NCI-H128 (cell line): ENCODE results near the gene RAPGEF6.
"Not testable (repeated sequence)": the region's sequence is repeated elsewhere in the genome, so short reads cannot be mapped to it uniquely, and the experiment has no call there.

Source experiments
- DNase-seq: peaks from one replicate; lab custom pipeline; 2025; ENCODE audit not compliant: unreplicated experiment; lab: John Stamatoyannopoulos, UW

The RAPGEF6 gene

GRCh38 chr5:131634996-131635683 is at the start of gene RAPGEF6:
TSS of gene RAPGEF6 (minus strand) at chr5:131635229. CDS start at chr5:131635030, 199 bp downstream.
- peak; percentile 86 for DNase-seq

- DNase-seq, result no peak
Measured at GRCh38 chr5:131684595-131684994, 49.6 kb upstream of the RAPGEF6 start.

GRCh38 chr5:131684051-131684450 is 49.0 kb upstream of the RAPGEF6 start:
- DNase-seq, result no peak

- no peak for DNase-seq
Measured at GRCh38 chr5:131682826-131683225, 47.8 kb upstream of the RAPGEF6 start.

- DNase-seq, result no peak
Measured at GRCh38 chr5:131682175-131682574, 47.1 kb upstream of the RAPGEF6 start.

- DNase-seq, result no peak
Measured at GRCh38 chr5:131679911-131680310, 44.9 kb upstream of the RAPGEF6 start.

GRCh38 chr5:131678273-131678672 is 43.2 kb upstream of the RAPGEF6 start:
- not testable (repeated sequence) for DNase-seq

GRCh38 chr5:131677115-131677514 is 42.1 kb upstream of the RAPGEF6 start:
- no peak for DNase-seq

GRCh38 chr5:131672776-131673175 is 37.7 kb upstream of the RAPGEF6 start:
- no peak for DNase-seq

- no peak for DNase-seq
Measured at GRCh38 chr5:131671994-131672655, 37.1 kb upstream of the RAPGEF6 start.

- DNase-seq, result no peak
Measured at GRCh38 chr5:131671409-131671808, 36.4 kb upstream of the RAPGEF6 start.

GRCh38 chr5:131664929-131665328 is 29.9 kb upstream of the RAPGEF6 start:
- DNase-seq, result no peak

- no peak for DNase-seq
Measured at GRCh38 chr5:131661933-131662332, 26.9 kb upstream of the RAPGEF6 start.

- DNase-seq, result no peak
Measured at GRCh38 chr5:131659841-131660240, 24.8 kb upstream of the RAPGEF6 start.

- DNase-seq, result no peak
Measured at GRCh38 chr5:131659290-131659689, 24.3 kb upstream of the RAPGEF6 start.

- no peak for DNase-seq
Measured at GRCh38 chr5:131654776-131655175, 19.7 kb upstream of the RAPGEF6 start.

GRCh38 chr5:131654309-131654708 is 19.3 kb upstream of the RAPGEF6 start:
- DNase-seq, result no peak

- DNase-seq, result no peak
Measured at GRCh38 chr5:131649161-131649560, 14.1 kb upstream of the RAPGEF6 start.

GRCh38 chr5:131647048-131647769 is 12.2 kb upstream of the RAPGEF6 start:
- DNase-seq, result no peak

GRCh38 chr5:131644822-131645221 is 9.8 kb upstream of the RAPGEF6 start:
- no peak for DNase-seq

GRCh38 chr5:131644370-131644769 is 9.3 kb upstream of the RAPGEF6 start:
- no peak for DNase-seq

GRCh38 chr5:131641494-131641893 is 6.5 kb upstream of the RAPGEF6 start:
- no peak for DNase-seq
